COLO668 (cell line): ENCODE results near the gene PPP6R2.

ENCODE experiments used
- DNase-seq: peaks from one replicate; lab custom pipeline; 2025; ENCODE audit not compliant: unreplicated experiment; lab: John Stamatoyannopoulos, UW

PPP6R2 gene

DNA sequence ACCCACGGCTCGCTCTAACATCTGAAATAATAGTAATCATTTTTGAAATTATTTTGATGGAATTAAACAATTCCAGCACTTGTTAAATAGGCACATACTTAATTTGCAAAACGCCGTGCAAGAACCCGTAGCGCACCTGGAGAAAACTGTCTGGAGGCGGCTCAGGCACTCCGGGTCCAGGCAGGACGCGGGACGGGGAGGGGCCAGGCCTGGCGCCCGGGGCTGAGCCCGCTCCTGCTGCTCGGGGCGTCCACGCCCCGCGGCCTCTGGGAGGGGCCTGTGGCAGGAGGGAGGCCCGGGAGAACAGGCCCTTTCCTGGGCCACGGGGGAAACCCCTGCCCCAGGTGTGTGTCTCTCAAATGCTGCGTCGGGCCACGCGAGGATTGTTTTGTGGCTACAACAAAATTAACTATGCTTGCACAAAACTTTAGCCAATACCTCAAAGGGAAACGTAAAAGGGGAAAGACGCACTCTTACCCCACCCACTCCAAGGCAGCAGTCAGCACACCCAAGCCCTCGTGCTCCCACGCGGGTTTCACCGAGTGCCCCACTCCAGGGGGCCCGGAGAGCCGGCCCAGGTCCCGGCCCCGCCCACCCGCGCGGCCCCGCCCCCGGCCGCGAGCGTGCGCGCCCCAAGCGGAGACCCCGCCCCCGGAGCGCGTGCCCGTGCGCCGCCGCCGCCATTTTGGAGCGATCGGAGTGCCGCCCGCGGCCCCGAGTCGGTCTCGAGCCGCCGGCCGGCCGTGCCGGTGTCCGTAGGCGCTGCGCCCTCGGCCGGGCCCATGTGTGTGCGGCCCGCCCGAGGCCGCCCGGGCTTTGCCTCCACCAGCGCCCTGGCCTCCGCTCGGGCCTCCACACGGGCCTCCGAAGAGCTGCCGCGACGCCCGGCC, at the start of gene PPP6R2:
TSS of gene PPP6R2 (plus strand) at position 677 of the 890 bp plus-strand sequence. CDS start 50,582 bp downstream, outside the sequence.
- DNase-seq = peak; percentile 89

- DNase-seq = peak; percentile 75
Observed at GRCh38 chr22:50293441-50294318, 49.4 kb upstream of the PPP6R2 start.

GRCh38 chr22:50294319-50294656, 48.8 kb upstream of the PPP6R2 start:
- peak; percentile 39 for DNase-seq

GRCh38 chr22:50296658-50297490, 46.3 kb upstream of the PPP6R2 start:
- peak; percentile 20 for DNase-seq

- DNase-seq = no peak
Observed at GRCh38 chr22:50297510-50298265, 45.4 kb upstream of the PPP6R2 start.

DNA sequence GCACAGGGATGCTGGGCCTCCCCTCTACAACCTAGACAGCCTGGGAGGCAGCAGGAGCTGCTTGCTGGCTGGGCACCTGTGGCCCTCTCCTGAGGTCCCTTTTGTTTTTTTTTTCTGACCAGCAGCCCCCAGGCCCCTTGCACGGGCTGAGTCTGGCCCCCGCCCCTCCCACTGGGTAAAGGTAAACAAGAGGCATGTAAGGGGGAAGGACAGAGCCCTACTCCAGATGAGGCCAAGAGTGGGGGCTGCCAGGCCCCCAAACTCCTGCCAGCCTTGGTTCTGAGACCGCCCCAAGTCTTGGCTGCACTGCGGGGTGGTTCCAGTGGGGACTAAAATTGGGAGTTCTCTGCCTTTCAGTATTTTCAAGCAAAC, 44.9 kb upstream of the PPP6R2 start:
- DNase-seq = no peak

DNA sequence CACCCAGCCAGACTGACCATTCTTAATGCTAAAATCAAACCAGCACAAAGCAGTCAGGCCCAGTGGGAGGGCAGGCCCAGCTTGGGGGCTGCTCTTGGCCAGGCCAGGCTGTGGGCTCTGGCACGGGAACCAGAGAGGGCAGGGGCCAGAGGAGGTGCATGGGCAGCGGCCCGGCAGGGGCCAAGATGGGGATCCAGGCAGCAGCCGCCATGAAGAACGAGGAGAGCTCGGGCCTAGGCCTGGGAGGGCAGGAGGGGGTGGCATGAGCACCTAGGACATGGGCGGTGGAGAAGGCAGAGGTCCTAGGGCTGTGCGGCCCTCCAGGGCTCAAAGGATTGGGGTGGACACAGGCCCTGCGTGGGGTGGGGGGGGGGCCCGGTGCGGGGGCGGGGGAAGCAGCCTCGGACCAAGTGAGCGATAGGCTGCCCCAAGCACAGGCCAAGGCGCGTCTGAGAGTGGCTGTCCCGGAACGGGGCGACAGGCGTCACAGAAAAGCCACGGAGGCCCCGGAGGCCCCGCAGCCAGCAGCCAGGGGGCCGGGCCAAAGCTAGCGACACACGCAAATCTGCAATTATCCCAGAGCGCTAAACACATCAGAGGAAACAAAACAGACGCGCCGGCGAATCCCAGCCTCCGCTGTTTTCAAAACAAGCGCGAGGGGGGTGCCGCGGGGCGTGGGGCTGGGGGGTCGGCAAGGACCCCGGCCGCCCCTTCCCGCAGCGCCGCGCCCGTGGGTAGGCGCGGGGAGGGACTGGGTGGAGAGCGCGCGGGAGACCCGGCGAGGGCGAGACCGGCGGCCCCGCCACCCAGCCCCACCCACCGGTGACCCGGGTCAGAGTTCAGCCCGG, 44.0 kb upstream of the PPP6R2 start:
- no peak for DNase-seq

GRCh38 chr22:50299785-50300619, 43.1 kb upstream of the PPP6R2 start:
- DNase-seq = no peak

GRCh38 chr22:50300620-50301257, 42.4 kb upstream of the PPP6R2 start:
- no peak for DNase-seq

GRCh38 chr22:50301581-50301991, 41.5 kb upstream of the PPP6R2 start:
- DNase-seq = no peak

- no peak for DNase-seq
Observed at GRCh38 chr22:50302041-50302541, 41.0 kb upstream of the PPP6R2 start.

GRCh38 chr22:50302564-50302963, 40.6 kb upstream of the PPP6R2 start:
- no peak for DNase-seq

GRCh38 chr22:50303515-50303847, 39.6 kb upstream of the PPP6R2 start:
- no peak for DNase-seq

DNA sequence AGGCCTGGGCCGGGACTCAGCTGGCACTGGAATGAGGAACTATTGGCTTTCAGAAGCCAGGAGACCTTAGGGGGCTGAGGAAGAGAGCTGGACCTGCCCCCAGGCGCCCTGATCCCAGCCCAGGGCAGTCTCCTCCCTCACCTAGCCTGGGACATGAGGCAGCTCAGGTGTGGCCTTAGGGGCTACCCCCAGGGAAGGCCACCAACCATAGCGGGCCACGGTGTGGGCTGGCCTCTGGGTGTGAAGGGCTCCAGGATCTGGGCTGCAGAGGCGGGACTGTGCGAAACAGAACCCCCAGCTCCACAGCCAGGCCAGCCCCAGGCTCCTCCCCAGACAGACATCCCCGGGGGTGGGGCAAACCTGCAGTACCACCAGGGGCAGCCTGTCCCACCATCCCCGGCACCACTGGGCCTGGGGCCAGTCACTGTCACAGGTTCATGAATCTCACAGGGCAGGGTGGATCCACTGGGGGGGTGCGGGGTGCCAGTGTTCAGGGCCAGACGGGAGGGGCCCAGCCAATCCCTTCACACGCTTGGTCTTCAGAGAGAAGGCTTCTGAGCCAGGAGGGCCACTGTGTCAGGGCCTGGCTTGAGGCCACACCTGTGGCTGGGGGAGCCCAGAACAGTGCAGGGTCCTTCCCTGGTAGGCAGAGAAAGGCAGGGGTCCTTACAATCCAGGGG, 39.1 kb upstream of the PPP6R2 start:
- peak; percentile 11 for DNase-seq

DNA sequence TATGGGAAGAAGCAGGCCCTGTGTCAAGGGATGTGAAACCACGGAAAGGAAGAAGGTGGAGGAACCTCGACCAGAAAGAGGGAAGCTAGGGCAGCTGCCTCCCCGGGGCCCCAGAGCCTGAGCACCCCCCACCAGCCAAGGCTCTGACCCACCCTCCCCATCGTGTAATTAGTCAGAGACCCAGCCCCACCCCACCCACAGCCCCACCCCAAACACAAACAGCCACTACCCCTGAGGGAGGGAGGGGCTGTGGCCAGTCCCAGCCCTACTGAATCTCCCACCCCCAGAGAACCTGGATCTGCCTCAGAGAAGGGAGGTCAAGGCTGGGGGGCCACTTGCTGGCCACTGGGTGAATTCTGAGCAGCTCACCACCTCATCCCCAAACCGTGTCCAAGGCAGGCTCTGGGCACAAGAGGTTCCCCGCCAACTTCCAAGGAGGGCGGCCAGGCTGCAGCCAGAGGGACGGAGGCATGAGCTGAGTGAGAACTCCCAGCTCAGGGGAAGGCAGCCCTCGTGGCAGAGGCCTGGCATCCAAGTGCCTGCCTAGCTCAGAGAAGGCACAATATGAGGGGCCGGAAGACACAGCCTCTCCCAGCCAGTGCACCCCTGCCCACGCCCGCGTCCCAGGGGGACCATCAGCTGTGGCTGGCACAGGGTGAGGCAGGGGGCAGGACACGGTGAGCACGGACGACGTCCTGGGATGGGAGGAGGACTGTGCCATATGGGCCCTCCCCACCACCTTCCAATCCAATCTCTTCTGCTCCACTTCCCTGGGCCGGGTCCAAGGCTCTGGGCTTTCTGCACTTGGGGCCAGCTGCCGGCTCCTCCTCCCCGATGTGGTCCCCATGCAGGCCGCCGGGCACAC, 38.4 kb upstream of the PPP6R2 start:
- DNase-seq = peak; percentile 35

- DNase-seq = peak; percentile 61
Observed at GRCh38 chr22:50305393-50305922, 37.7 kb upstream of the PPP6R2 start.
